Common myeloid progenitor, CD34-positive (primary cell): ENCODE results near the gene AMN1.
A peak's percentile ranks its signal among the peaks of the same experiment; 100 is the strongest.
"Not testable (repeated sequence)": the region's sequence is repeated elsewhere in the genome, so short reads cannot be mapped to it uniquely, and the experiment has no call there.

Source experiments
- CTCF ChIA-PET: fragments of 350-600 bp; sonication (Branson Sonifier 250); formaldehyde crosslinking; loops from one replicate; lab custom pipeline; 2021; ENCODE audit warnings: antibody characterized with exemption; lab: Charles Lee
- POLR2A ChIA-PET: fragments of 350-600 bp; sonication (Branson Sonifier 250); formaldehyde crosslinking; loops from one replicate; lab custom pipeline; 2021; ENCODE audit warnings: antibody characterized with exemption; lab: Charles Lee
- DNase-seq, 3 donors: peaks; one replicate each; pipeline versions ENCODE4 v3.0.0 to v3.0.0-alpha.2; 2013
- H3K27ac ChIP-seq, 2 experiments: 1 replicate in 1 of 2; 2 replicates in 1 of 2; pipeline ENCODE4 v1.7.0; 2013; ENCODE audit warnings: inconsistent platforms in 2 of 2, low read length in 2 of 2, mild to moderate bottlenecking in 2 of 2, low read depth in 1 of 2, moderate library complexity in 1 of 2; ENCODE audit not compliant: severe bottlenecking in 2 of 2, insufficient read depth in 1 of 2, poor library complexity in 1 of 2
- H3K27me3 ChIP-seq, 5 experiments: replicated peaks in 2 of 5; 1 replicate in 3 of 5; 2 replicates in 2 of 5; pipeline versions ENCODE4 v1.6.1 to v1.7.0; 2013; ENCODE audit warnings: low read length in 4 of 5, mild to moderate bottlenecking in 2 of 5, moderate library complexity in 2 of 5, inconsistent platforms in 1 of 5; ENCODE audit not compliant: insufficient read depth in 5 of 5, control insufficient read depth in 4 of 5
- H3K36me3 ChIP-seq, 4 experiments: 1 replicate in 2 of 4; 2 replicates in 2 of 4; pipeline versions ENCODE4 v1.6.1 to v1.7.0; 2013; ENCODE audit warnings: low read length in 3 of 4, control low read depth in 1 of 4, mild to moderate bottlenecking in 1 of 4; ENCODE audit not compliant: control insufficient read depth in 4 of 4, insufficient read depth in 4 of 4
- H3K4me1 ChIP-seq, 4 experiments: 1 replicate in 3 of 4; 2 replicates in 1 of 4; pipeline versions ENCODE4 v1.6.1 to v1.7.1; 2013; ENCODE audit warnings: low read length in 3 of 4, mild to moderate bottlenecking in 3 of 4, control low read depth in 1 of 4, inconsistent platforms in 1 of 4, moderate library complexity in 1 of 4; ENCODE audit not compliant: control insufficient read depth in 4 of 4, insufficient read depth in 4 of 4; ENCODE audit errors: control extremely low read depth in 1 of 4
- H3K4me3 ChIP-seq, 7 experiments: 1 replicate in 4 of 7; 2 replicates in 3 of 7; pipeline versions ENCODE4 v1.5.1 to v1.7.0; 2013; ENCODE audit warnings: mild to moderate bottlenecking in 7 of 7, low read length in 6 of 7, moderate library complexity in 6 of 7, inconsistent platforms in 2 of 7, low read depth in 2 of 7, control low read depth in 1 of 7; ENCODE audit not compliant: insufficient read depth in 4 of 7, control insufficient read depth in 1 of 7; ENCODE audit errors: extremely low read depth in 1 of 7
- H3K9me3 ChIP-seq, 5 experiments: 1 replicate in 4 of 5; 2 replicates in 1 of 5; pipeline versions ENCODE4 v1.6.1 to v1.7.1; 2013; ENCODE audit warnings: low read length in 4 of 5, mild to moderate bottlenecking in 2 of 5, inconsistent platforms in 1 of 5, low read depth in 1 of 5, moderate library complexity in 1 of 5; ENCODE audit not compliant: control insufficient read depth in 4 of 5, insufficient read depth in 2 of 5; ENCODE audit errors: control extremely low read depth in 1 of 5
- WGBS: methylation state at CpG from one replicate; pipeline ENCODE4 v1.1.5; 2013; ENCODE audit not compliant: insufficient coverage; 5-methylcytosine and 5-hydroxymethylcytosine counted together

The AMN1 gene

DNA sequence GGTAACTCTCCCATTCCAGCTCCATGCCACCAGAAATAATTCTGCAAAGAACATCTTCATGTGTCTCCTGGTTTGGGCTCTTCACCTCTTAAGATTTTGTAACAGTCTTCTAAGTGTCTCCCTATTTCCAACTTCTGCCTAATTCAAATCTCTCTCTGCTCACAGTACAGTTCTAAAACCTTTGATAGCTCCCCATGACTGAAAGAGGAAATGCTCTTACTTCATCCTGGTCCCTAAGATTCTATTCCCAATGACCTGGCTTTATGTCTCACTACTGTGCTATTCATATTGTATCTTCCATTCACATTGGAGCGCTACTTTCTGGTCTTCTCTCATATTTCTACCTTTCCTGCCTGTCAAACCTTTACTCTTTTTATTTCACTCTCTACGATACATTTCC, 1.6 kb downstream of the AMN1 start:
- ChIA-PET POLR2A (no interaction called here), CTCF (interaction anchor here (1.1 to 3.1 kb wide), 2 partner anchors 12 to 13 kb away, joined by 3 to 13 read pairs; no protein-coding TSS in a partner anchor)
- Histone ChIP-seq H3K4me3 (no peak overlapping the region), H3K27ac (no peak overlapping the region), H3K36me3 (no peaks in the 10 kb centered on the region), H3K9me3 (peaks cover 0 to 15% (median 0%) of the 10 kb centered on the region in 5 experiments), H3K4me1 (peaks cover 19 to 46% (median 30%) of the 10 kb centered on the region in 4 experiments), H3K27me3 (no peaks in the 10 kb centered on the region)
- WGBS: 100% methylated on average over 1 of the region's 2 CpGs
- DNase-seq: no peak

- H3K4me3 ChIP-seq: no peak overlapping the region
- H3K9me3 ChIP-seq: peaks cover 0 to 15% (median 0%) of the 10 kb centered on the region in 5 experiments
- H3K27ac ChIP-seq: no peak overlapping the region
- peaks cover 0 to 2% (median 0%) of the 10 kb centered on the region in 4 experiments for H3K36me3 ChIP-seq
- no peak for DNase-seq
- peaks cover 19 to 40% (median 28%) of the 10 kb centered on the region in 4 experiments for H3K4me1 ChIP-seq
- H3K27me3 ChIP-seq: no peaks in the 10 kb centered on the region
- CTCF ChIA-PET: no interaction called here
- POLR2A ChIA-PET: no interaction called here
Observed at GRCh38 chr12:31726575-31726974, 2.2 kb downstream of the AMN1 start.

DNA sequence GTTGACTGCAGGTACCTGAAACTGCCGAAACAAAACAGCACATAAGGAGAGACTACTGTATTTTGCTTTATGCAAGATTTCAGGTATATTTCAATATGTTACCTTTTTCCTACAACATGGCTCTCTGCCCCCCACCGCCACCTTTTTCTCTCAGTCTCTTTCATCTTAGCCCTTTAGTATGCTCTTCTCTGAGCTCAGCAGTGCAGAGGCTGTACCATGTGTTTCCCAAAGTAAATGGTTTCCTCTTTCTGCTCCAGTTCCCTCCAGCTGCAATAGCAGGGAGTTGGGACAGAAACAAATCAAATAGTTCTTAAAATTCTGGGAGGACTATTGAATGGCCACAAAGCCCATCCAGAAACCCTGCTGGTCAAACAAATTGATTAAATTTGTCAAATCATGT, 4.3 kb downstream of the AMN1 start:
- no peak overlapping the region for H3K27ac ChIP-seq
- CTCF ChIA-PET: no interaction called here

DNA sequence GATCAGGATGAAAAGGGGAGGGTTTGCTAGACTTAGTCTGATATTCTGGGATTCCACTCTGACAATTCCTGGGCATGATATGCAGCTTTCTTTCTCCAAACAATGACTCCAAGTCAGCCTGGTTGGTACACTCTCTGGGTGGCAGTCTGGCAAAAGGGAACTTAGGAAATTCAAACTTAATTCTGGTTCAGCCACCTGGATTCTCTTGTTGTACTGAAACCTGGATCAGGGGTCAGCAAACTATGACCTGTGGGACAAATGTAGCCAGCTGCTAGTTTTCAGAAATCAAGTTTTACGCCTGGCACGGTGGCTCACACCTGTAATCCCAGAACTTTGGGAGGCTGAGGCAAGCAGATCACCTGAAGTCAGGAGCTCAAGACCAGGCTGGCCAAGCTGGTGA, 6.2 kb downstream of the AMN1 start:
- Histone ChIP-seq H3K27me3 (no peaks in the 10 kb centered on the region), H3K4me3 (no peak overlapping the region), H3K9me3 (peaks cover 0 to 8% (median 6%) of the 10 kb centered on the region in 5 experiments), H3K4me1 (peaks cover 4 to 14% (median 10%) of the 10 kb centered on the region in 4 experiments), H3K36me3 (peaks cover 0 to 15% (median 6%) of the 10 kb centered on the region in 4 experiments), H3K27ac (no peak overlapping the region)
- WGBS: 100% methylated on average over 2 of the region's 2 CpGs
- ChIA-PET POLR2A (no interaction called here), CTCF (interaction anchor here (1.5 kb wide), 1 partner anchor 36 kb away, joined by 4 read pairs; no protein-coding TSS in a partner anchor)
- no peak for DNase-seq

More for the DNA sequence above, 4.3 kb downstream of the AMN1 start:
- Histone ChIP-seq H3K27me3 (no peaks in the 10 kb centered on the region), H3K36me3 (peaks cover 0 to 7% (median 3%) of the 10 kb centered on the region in 4 experiments), H3K4me3 (no peak overlapping the region), H3K4me1 (peaks cover 14 to 29% (median 21%) of the 10 kb centered on the region in 4 experiments), H3K9me3 (peaks cover 0 to 3% (median 0%) of the 10 kb centered on the region in 5 experiments)
- DNase-seq: no peak
- 44% methylated on average over 1 of the region's 2 CpGs for WGBS
- POLR2A ChIA-PET: interaction anchor here (0.7 kb wide), 1 partner anchor 9 kb away, joined by 3 read pairs; no protein-coding TSS in a partner anchor

- peak overlapping the region in 1 of 2 experiments; percentile 20 for H3K27ac ChIP-seq
- peaks cover 0 to 15% (median 6%) of the 10 kb centered on the region in 4 experiments for H3K36me3 ChIP-seq
- CTCF ChIA-PET: interaction anchor here (1.0 kb wide), 1 partner anchor 10 kb away, joined by 3 read pairs; the partner anchor contains the start of gene AMN1
- 96% methylated on average over 9 of the region's 15 CpGs for WGBS
- H3K4me3 ChIP-seq, POLR2A ChIA-PET, H3K27me3 ChIP-seq, DNase-seq: not testable (repeated sequence)
- H3K9me3 ChIP-seq: peaks cover 1 to 14% (median 5%) of the 10 kb centered on the region in 5 experiments
- H3K4me1 ChIP-seq: peaks cover 9 to 15% (median 14%) of the 10 kb centered on the region in 4 experiments
Observed at GRCh38 chr12:31718542-31719198, 10.2 kb downstream of the AMN1 start.

DNA sequence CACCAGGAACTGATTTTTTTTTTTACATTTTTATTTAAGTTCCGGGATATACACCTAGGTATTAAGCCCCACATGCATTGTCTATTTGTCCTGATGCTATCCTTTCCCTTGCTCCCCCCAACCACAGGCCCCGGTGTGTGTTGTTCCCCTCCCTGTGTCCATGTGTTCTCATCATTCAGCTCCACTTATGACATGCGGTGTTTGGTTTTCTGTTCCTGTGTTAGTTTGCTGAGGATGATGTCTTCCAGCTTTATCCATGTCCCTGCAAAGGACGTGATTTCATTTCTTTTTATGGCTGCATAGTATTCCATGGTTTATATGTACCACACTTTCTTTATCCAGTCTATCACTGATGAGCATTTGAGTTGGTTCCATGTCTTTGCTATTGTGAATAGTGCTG, 11.8 kb downstream of the AMN1 start:
- H3K4me3 ChIP-seq, DNase-seq, POLR2A ChIA-PET, H3K27me3 ChIP-seq, CTCF ChIA-PET: not testable (repeated sequence)
- Histone ChIP-seq H3K9me3 (peaks cover 1 to 16% (median 4%) of the 10 kb centered on the region in 5 experiments), H3K4me1 (peaks cover 9 to 15% (median 14%) of the 10 kb centered on the region in 4 experiments), H3K27ac (peak overlapping the region in 1 of 2 experiments; percentile 93), H3K36me3 (peaks cover 0 to 15% (median 6%) of the 10 kb centered on the region in 4 experiments)
- WGBS: 88% methylated on average over 1 of the region's 4 CpGs
